ENCODE measurements around the gene AGAP3. TPM values are rescaled to one million over a fixed set of nuclear protein-coding genes. Genes with fewer than 3 reads are reported as not detected.

The AGAP3 gene
- polyA plus RNA-seq, 1 donor (not counting 4 experiments of a cell fraction or from before 2014, with no cell fraction given): 64.3 TPM

DNA sequence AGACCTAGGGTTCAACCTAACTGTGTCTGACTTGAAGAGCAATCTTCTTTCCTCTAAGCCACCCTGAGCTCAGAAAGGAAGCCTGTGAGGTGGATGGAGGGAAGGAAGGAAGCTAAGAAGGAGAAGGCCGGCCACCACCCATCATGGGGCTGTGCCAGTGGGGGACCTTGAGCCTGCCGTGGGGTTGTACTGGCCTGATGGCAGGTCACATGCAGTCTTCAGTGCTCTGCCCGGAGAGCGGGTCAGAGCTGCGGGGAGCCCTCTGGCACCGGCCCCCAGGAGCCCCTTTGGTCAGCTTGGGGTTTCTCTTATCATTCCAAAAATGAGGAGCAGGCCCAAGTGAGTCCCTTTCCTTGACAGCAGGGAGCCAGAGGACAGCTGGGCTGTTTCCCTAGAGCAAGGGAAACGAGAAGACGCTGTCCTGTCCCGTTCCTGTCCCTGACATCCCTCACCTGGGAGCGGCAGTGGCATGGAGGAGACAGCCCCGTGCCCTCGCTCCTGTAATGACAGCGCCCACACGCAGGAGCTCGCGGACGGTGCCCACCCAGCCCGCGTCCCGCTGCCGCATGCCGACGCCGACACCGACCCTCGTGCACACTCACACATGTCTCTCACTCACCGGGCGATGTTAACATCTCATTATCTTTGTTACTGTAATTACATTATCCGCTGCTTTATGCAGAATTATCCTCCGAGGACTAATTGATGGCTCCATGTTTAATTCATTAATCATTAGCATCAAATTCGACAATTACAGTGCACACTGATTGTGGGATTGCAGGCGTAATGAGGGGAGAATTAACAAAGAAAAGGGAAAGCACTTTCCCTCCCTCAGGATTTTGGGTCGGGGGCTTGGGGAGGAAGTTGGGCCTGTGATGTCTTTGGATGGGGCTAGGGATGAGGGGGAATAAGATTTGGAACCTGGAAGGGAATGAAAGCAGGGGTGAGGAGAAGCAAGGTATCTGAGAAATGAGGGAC lies 49.9 kb downstream of the AGAP3 start:
- Histone ChIP-seq H3K4me1 (ENCODE audit: control insufficient read depth, extremely low read depth, insufficient read depth, low read length) (no peaks in the 10 kb centered on the region), H3K9me1 (ENCODE audit: control insufficient read depth, extremely low read depth, insufficient read depth, low read length) (no peaks in the 10 kb centered on the region), H3K27ac (ENCODE audit: control insufficient read depth, insufficient read depth, low read length) (no peak overlapping the region), H3K4me3 (ENCODE audit: control insufficient read depth in 2 of 3, extremely low read depth in 1 of 3, insufficient read depth in 2 of 3, low read depth in 1 of 3, low read length in 3 of 3) (no peak overlapping the region), H3K9ac (ENCODE audit: control insufficient read depth, extremely low read depth, insufficient read depth, low read length) (no peak overlapping the region), H2AFZ (ENCODE audit: control insufficient read depth, low read length) (no peak overlapping the region), H3K4me2 (ENCODE audit: control insufficient read depth, extremely low read depth, insufficient read depth, low read depth, low read length) (no peak overlapping the region), H4K20me1 (ENCODE audit: control insufficient read depth, extremely low read depth, insufficient read depth, low read length) (peaks cover 7% of the 10 kb centered on the region), H3K9me3 (ENCODE audit: control insufficient read depth, low read depth, low read length) (no peaks in the 10 kb centered on the region), H3K79me2 (ENCODE audit: control insufficient read depth, insufficient read depth, low read length) (no peaks in the 10 kb centered on the region), H3K27me3 (ENCODE audit: control insufficient read depth, extremely low read depth, insufficient read depth, low read length) (no peaks in the 10 kb centered on the region), H3K36me3 (ENCODE audit: control insufficient read depth in 2 of 2, extremely low read depth in 1 of 2, insufficient read depth in 2 of 2, low read length in 2 of 2) (peaks cover 51 to 58% of the 10 kb centered on the region in 2 experiments)
- DNase-seq (ENCODE audit: low read depth, low spot score) (no peak), FAIRE-seq (no peak)
- TF ChIP-seq, protein P1, sequence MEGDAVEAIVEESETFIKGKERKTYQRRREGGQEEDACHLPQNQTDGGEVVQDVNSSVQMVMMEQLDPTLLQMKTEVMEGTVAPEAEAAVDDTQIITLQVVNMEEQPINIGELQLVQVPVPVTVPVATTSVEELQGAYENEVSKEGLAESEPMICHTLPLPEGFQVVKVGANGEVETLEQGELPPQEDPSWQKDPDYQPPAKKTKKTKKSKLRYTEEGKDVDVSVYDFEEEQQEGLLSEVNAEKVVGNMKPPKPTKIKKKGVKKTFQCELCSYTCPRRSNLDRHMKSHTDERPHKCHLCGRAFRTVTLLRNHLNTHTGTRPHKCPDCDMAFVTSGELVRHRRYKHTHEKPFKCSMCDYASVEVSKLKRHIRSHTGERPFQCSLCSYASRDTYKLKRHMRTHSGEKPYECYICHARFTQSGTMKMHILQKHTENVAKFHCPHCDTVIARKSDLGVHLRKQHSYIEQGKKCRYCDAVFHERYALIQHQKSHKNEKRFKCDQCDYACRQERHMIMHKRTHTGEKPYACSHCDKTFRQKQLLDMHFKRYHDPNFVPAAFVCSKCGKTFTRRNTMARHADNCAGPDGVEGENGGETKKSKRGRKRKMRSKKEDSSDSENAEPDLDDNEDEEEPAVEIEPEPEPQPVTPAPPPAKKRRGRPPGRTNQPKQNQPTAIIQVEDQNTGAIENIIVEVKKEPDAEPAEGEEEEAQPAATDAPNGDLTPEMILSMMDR (optimal IDR thresholded peaks at IDR 0.05 in 1 of 3, IDR thresholded peaks at IDR 0.05 in 1 of 3, conservative IDR thresholded peaks at IDR 0.05 in 1 of 3; ENCODE audit: extremely low read depth in 1 of 3, insufficient read depth in 2 of 3, low read length in 3 of 3): no peak
- no peak for TF ChIP-seq EZH2 (IDR thresholded peaks at IDR 0.05; ENCODE audit: low read length)
- dilution Hi-C loops (cut with MboI; ENCODE audit: extremely low pct_ligation_motif_present, low sequenced_read_pairs): no loop called here

- H2AFZ ChIP-seq (ENCODE audit: control insufficient read depth, low read length): no peak overlapping the region
- no peaks in the 10 kb centered on the region for H3K79me2 ChIP-seq (ENCODE audit: control insufficient read depth, insufficient read depth, low read length)
- dilution Hi-C loops (cut with MboI; ENCODE audit: extremely low pct_ligation_motif_present, low sequenced_read_pairs): no loop called here
- H4K20me1 ChIP-seq (ENCODE audit: control insufficient read depth, extremely low read depth, insufficient read depth, low read length): peaks cover 5% of the 10 kb centered on the region
- TF ChIP-seq, protein P1 (optimal IDR thresholded peaks at IDR 0.05 in 1 of 3, IDR thresholded peaks at IDR 0.05 in 1 of 3, conservative IDR thresholded peaks at IDR 0.05 in 1 of 3; ENCODE audit: extremely low read depth in 1 of 3, insufficient read depth in 2 of 3, low read length in 3 of 3): no peak
- TF ChIP-seq EZH2 (IDR thresholded peaks at IDR 0.05; ENCODE audit: low read length): no peak
- no peak overlapping the region for H3K9ac ChIP-seq (ENCODE audit: control insufficient read depth, extremely low read depth, insufficient read depth, low read length)
- H3K9me1 ChIP-seq (ENCODE audit: control insufficient read depth, extremely low read depth, insufficient read depth, low read length): no peaks in the 10 kb centered on the region
- no peaks in the 10 kb centered on the region for H3K9me3 ChIP-seq (ENCODE audit: control insufficient read depth, low read depth, low read length)
- H3K36me3 ChIP-seq (ENCODE audit: control insufficient read depth in 2 of 2, extremely low read depth in 1 of 2, insufficient read depth in 2 of 2, low read length in 2 of 2): peaks cover 55 to 56% of the 10 kb centered on the region in 2 experiments
- no peak overlapping the region for H3K27ac ChIP-seq (ENCODE audit: control insufficient read depth, insufficient read depth, low read length)
- FAIRE-seq: no peak
- H3K4me1 ChIP-seq (ENCODE audit: control insufficient read depth, extremely low read depth, insufficient read depth, low read length): no peaks in the 10 kb centered on the region
- DNase-seq (ENCODE audit: low read depth, low spot score): no peak
- H3K4me3 ChIP-seq (ENCODE audit: control insufficient read depth in 2 of 3, extremely low read depth in 1 of 3, insufficient read depth in 2 of 3, low read depth in 1 of 3, low read length in 3 of 3): no peak overlapping the region
- H3K27me3 ChIP-seq (ENCODE audit: control insufficient read depth, extremely low read depth, insufficient read depth, low read length): no peaks in the 10 kb centered on the region
- H3K4me2 ChIP-seq (ENCODE audit: control insufficient read depth, extremely low read depth, insufficient read depth, low read depth, low read length): no peak overlapping the region
These were observed 50.9 kb downstream of the AGAP3 start for GRCh38 chr7:151137076-151137675.
